HEK293T (cell line): ENCODE measurements around the gene TSPAN9.

Experiments
- CTCF ChIA-PET: fragments of 350-600 bp; formaldehyde crosslinking; extraction: SDS; loops from one replicate; lab custom pipeline; 2021; ENCODE audit warnings: antibody characterized with exemption, inconsistent platforms; lab: Yijun Ruan, JAX
- POLR2A ChIA-PET: fragments of 350-600 bp; formaldehyde crosslinking; extraction: SDS; loops from one replicate; lab custom pipeline; 2020; ENCODE audit warnings: antibody characterized with exemption, inconsistent platforms; lab: Yijun Ruan, JAX
- DNase-seq: peaks from one replicate; pipeline ENCODE4 v3.0.0; 2012; ENCODE audit warnings: mixed read lengths; ENCODE audit errors: extremely low spot score
- ARNT ChIP-seq: fragments of 450-650 bp; IDR thresholded peaks from 2 replicates; pipeline ENCODE4 v1.6.1; 2017; ENCODE audit warnings: mild to moderate bottlenecking
- BHLHE40 ChIP-seq: fragments of 450-650 bp; IDR thresholded peaks from 2 replicates; pipeline ENCODE4 v1.6.1; 2016; ENCODE audit warnings: mild to moderate bottlenecking, moderate library complexity, borderline replicate concordance
- CTBP1 ChIP-seq: fragments of 450-650 bp; IDR thresholded peaks from 2 replicates; pipeline ENCODE4 v1.6.1; 2016; ENCODE audit warnings: borderline replicate concordance
- ELF4 ChIP-seq: fragments of 450-650 bp; IDR thresholded peaks from 2 replicates; pipeline ENCODE4 v1.6.1; 2017; ENCODE audit warnings: antibody characterized with exemption
- FOXA1 ChIP-seq: fragments of 450-650 bp; IDR thresholded peaks from 2 replicates; pipeline ENCODE4 v1.6.1; 2016; ENCODE audit warnings: mild to moderate bottlenecking
- FOXK2 ChIP-seq: fragments of 450-650 bp; IDR thresholded peaks from 2 replicates; pipeline ENCODE4 v1.6.1; 2016; ENCODE audit warnings: mild to moderate bottlenecking
- FOXM1 ChIP-seq: fragments of 450-650 bp; IDR thresholded peaks from 2 replicates; pipeline ENCODE4 v1.6.1; 2017; ENCODE audit warnings: mild to moderate bottlenecking, borderline replicate concordance
- HDGF ChIP-seq: fragments of 450-650 bp; IDR thresholded peaks from 2 replicates; pipeline ENCODE4 v1.6.1; 2017; ENCODE audit warnings: antibody characterized with exemption, borderline replicate concordance
- L3MBTL2 ChIP-seq: fragments of 450-650 bp; conservative IDR thresholded peaks from 2 replicates; pipeline ENCODE4 v1.6.1; 2016; ENCODE audit warnings: mild to moderate bottlenecking
- LEF1 ChIP-seq: fragments of 450-650 bp; IDR thresholded peaks from 2 replicates; pipeline ENCODE4 v1.6.1; 2017; ENCODE audit warnings: mild to moderate bottlenecking, borderline replicate concordance
- NFRKB ChIP-seq: fragments of 450-650 bp; IDR thresholded peaks from 2 replicates; pipeline ENCODE4 v1.6.1; 2016; ENCODE audit warnings: mild to moderate bottlenecking, moderate library complexity
- PKNOX1 ChIP-seq: fragments of 450-650 bp; IDR thresholded peaks from 2 replicates; pipeline ENCODE4 v1.6.1; 2016
- SP1 ChIP-seq: fragments of 450-650 bp; IDR thresholded peaks from 2 replicates; pipeline ENCODE4 v1.6.1; 2017
- SUZ12 ChIP-seq: fragments of 450-650 bp; IDR thresholded peaks from 2 replicates; pipeline ENCODE4 v1.6.1; 2016; ENCODE audit warnings: mild to moderate bottlenecking
- TARDBP ChIP-seq: fragments of 450-650 bp; IDR thresholded peaks from 2 replicates; pipeline ENCODE4 v1.6.1; 2016
- ZNF384 ChIP-seq: fragments of 450-650 bp; IDR thresholded peaks from 2 replicates; pipeline ENCODE4 v1.6.1; 2016

Gene TSPAN9

GRCh38 chr12:3123729-3124128 is 46.5 kb downstream of the TSPAN9 start:
- no peak for DNase-seq
- ChIA-PET CTCF (no interaction called here), POLR2A (no interaction called here)

GRCh38 chr12:3124917-3125316 is 47.7 kb downstream of the TSPAN9 start:
- DNase-seq = no peak
- CTCF ChIA-PET = no interaction called here
- TF ChIP-seq FOXK2 (no peak), CTBP1 (no peak), ARNT (no peak), BHLHE40 (no peak), ZNF384 (no peak), SP1 (no peak), LEF1 (no peak), SUZ12 (no peak), ELF4 (no peak), PKNOX1 (no peak), TARDBP (no peak), FOXM1 (no peak)
- POLR2A ChIA-PET = no interaction called here

More at GRCh38 chr12:3123729-3124128, 46.5 kb downstream of the TSPAN9 start:
- TF ChIP-seq ZNF384 = no peak
- no peak for TF ChIP-seq SP1
- TF ChIP-seq ELF4 = no peak
- TF ChIP-seq BHLHE40 = no peak
- TF ChIP-seq ARNT = no peak
- no peak for TF ChIP-seq LEF1
- no peak for TF ChIP-seq FOXK2
- TF ChIP-seq PKNOX1 = no peak
- no peak for TF ChIP-seq FOXA1
- TF ChIP-seq L3MBTL2 = no peak
- TF ChIP-seq SUZ12 = no peak
- TF ChIP-seq HDGF = no peak
- TF ChIP-seq CTBP1 = no peak
- no peak for TF ChIP-seq NFRKB
- TF ChIP-seq FOXM1 = no peak
- no peak for TF ChIP-seq TARDBP

GRCh38 chr12:3125674-3126073 is 48.5 kb downstream of the TSPAN9 start:
- no peak for DNase-seq
- CTCF ChIA-PET = no interaction called here
- no peak for TF ChIP-seq ARNT
- TF ChIP-seq ZNF384 = no peak
- TF ChIP-seq SP1 = no peak
- TF ChIP-seq L3MBTL2 = no peak
- TF ChIP-seq PKNOX1 = no peak
- no peak for TF ChIP-seq TARDBP
- no peak for TF ChIP-seq BHLHE40
- TF ChIP-seq HDGF = no peak
- TF ChIP-seq ELF4 = no peak
- no peak for TF ChIP-seq FOXK2
- no peak for TF ChIP-seq LEF1
- no peak for TF ChIP-seq SUZ12
- TF ChIP-seq FOXA1 = no peak
- no peak for TF ChIP-seq CTBP1
- no peak for TF ChIP-seq NFRKB
- POLR2A ChIA-PET = no interaction called here

- POLR2A ChIA-PET = no interaction called here
- CTCF ChIA-PET = interaction anchor here (0.5 to 0.6 kb wide), 2 partner anchors 29 to 173 kb away, joined by 3 read pairs; no protein-coding TSS in a partner anchor
Measured at GRCh38 chr12:3127832-3128231, 50.7 kb downstream of the TSPAN9 start.

GRCh38 chr12:3128498-3129293 is 51.5 kb downstream of the TSPAN9 start:
- no peak for DNase-seq
- ChIA-PET CTCF (interaction anchor here (2.2 kb wide), 1 partner anchor 147 kb away, joined by 9 read pairs; no protein-coding TSS in a partner anchor), POLR2A (no interaction called here)
- TF ChIP-seq CTBP1 (no peak), FOXM1 (no peak), TARDBP (no peak), LEF1 (no peak), ARNT (no peak), BHLHE40 (no peak), SP1 (no peak), FOXA1 (no peak), FOXK2 (no peak)

More at GRCh38 chr12:3127832-3128231, 50.7 kb downstream of the TSPAN9 start:
- DNase-seq = no peak
- TF ChIP-seq FOXA1 (no peak), CTBP1 (no peak), FOXK2 (no peak), TARDBP (no peak), ELF4 (no peak), FOXM1 (no peak), SUZ12 (no peak), LEF1 (no peak), BHLHE40 (no peak)
